Thymus (tissue), 11 donors: ENCODE measurements around the gene TSPAN17. TPM values are rescaled to one million over a fixed set of nuclear protein-coding genes. Genes with fewer than 3 reads are reported as not detected.

ENCODE experiments used
- DNase-seq, 9 donors: peaks; one replicate each; pipeline ENCODE4 v3.0.0-alpha.2; 2013; ENCODE audit warnings: low spot score in 9 of 9, low read depth in 6 of 9, missing footprints in 1 of 9
- H3K27ac ChIP-seq, 2 donors: one replicate each; pipeline ENCODE4 v1.5.1; 2013; ENCODE audit warnings: control low read depth in 1 of 2, low read depth in 1 of 2, low read length in 1 of 2, mild to moderate bottlenecking in 1 of 2, moderate library complexity in 1 of 2
- H3K27me3 ChIP-seq, 2 donors: one replicate each; pipeline ENCODE4 v1.5.1; 2013; ENCODE audit warnings: low read length in 1 of 2; ENCODE audit not compliant: control insufficient read depth in 2 of 2, insufficient read depth in 1 of 2
- H3K36me3 ChIP-seq, 2 donors: one replicate each; pipeline ENCODE4 v1.5.1; 2013; ENCODE audit warnings: low read length in 1 of 2, mild to moderate bottlenecking in 1 of 2, moderate library complexity in 1 of 2; ENCODE audit not compliant: control insufficient read depth in 2 of 2, insufficient read depth in 2 of 2
- H3K4me1 ChIP-seq, 2 donors: one replicate each; pipeline ENCODE4 v1.5.1; 2013; ENCODE audit warnings: low read length in 2 of 2; ENCODE audit not compliant: control insufficient read depth in 2 of 2, insufficient read depth in 2 of 2
- H3K4me3 ChIP-seq, 2 donors: one replicate each; pipeline ENCODE4 v1.5.1; 2013; ENCODE audit warnings: low read length in 2 of 2, control low read depth in 1 of 2, mild to moderate bottlenecking in 1 of 2
- H3K9me3 ChIP-seq, 2 donors: one replicate each; pipeline ENCODE4 v1.5.1; 2013; ENCODE audit warnings: low read length in 1 of 2, mild to moderate bottlenecking in 1 of 2; ENCODE audit not compliant: control insufficient read depth in 2 of 2, insufficient read depth in 1 of 2
- WGBS: extraction: QIAGEN DNeasy Blood & Tissue Kit; methylation state at CpG from one replicate; pipeline ENCODE4 v1.1.7; 2013; 5-methylcytosine and 5-hydroxymethylcytosine counted together
- polyA plus RNA-seq: library from polyadenylated mRNA; stranded (reverse); fragments of 200-250 nt; gene quantifications from one replicate; pipeline ENCODE4 v1.2.3, GENCODE V29; 2013
- total RNA-seq: library from RNA; stranded (reverse); fragments of 120-200 nt; gene quantifications from one replicate; pipeline ENCODE4 v1.2.4, GENCODE V29; 2013
- donor health status: healthy.

Gene TSPAN17
- total and polyA plus RNA-seq, 2 donors = 8.0 to 26.5 TPM

DNA sequence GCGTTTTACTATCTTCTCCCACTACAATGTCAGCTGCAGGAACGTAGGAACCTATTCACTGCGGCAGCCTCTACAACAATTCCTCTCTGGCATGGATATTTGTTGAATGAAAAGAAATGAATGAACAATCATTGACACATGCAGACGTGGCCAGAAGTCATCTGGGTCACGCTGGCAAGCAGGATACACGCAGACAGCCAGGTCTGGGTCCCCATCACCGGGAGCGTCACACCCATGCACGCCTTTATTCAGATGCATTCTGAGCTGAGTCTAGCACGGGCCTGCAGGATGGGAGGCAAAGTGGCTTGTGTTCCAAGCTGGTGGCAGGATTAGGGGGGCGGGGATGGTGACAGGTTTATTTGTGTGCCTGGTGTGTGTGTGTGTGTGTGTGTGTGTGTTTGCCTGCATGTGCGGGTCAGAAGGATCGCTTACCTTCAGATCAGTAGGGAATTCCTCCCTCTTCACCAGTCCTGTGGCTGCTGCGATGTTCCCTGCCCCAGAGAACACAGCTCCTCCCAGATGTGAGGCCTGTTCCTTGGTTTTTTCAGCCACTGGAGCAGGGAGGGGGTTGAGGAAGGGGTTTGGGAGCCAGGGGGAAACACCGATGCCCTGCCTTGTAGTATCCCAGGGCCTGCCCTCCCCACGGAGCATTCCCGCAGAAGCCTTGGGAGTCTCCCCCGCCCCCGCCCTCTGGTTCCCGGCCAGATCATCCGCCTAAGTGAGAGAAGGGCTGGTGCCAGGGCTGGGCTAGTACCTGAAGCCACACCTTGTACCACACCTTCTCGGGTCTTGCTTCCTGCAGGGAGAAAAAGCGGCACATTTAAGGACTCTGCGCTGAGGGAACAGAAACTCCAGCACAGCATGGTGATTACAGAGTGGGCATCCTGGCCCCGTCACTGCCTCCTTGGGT is 21.1 kb upstream of the TSPAN17 start:
- DNase-seq = no peak
- H3K27ac ChIP-seq = no peak overlapping the region
- H3K4me1 ChIP-seq = peaks cover 0 to 4% of the 10 kb centered on the region in 2 donors
- 55% methylated on average over 25 of the region's 25 CpGs for WGBS
- H3K36me3 ChIP-seq = no peaks in the 10 kb centered on the region
- peaks cover 40 to 87% of the 10 kb centered on the region in 2 donors for H3K27me3 ChIP-seq
- peaks cover 0 to 6% of the 10 kb centered on the region in 2 donors for H3K9me3 ChIP-seq
- no peak overlapping the region for H3K4me3 ChIP-seq

DNA sequence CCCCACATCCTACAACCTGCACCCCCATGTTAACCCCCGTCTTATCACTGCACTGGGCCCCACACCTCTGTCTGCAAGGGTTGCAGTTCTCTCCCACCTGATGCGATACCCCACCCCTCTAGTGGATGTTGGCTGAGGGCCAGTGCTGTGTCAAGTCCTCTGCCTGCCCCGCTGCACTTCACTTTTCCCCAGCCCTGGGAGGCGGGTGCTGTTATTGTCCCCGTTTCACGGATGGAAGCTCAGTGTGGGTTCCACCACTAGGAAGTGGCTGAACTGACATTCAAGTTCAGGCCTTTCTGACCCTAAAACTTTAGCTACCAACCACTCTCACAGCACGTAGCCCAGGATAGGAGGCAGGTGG is 20.4 kb upstream of the TSPAN17 start:
- H3K27ac ChIP-seq = no peak overlapping the region
- no peak for DNase-seq
- peaks cover 0 to 4% of the 10 kb centered on the region in 2 donors for H3K4me1 ChIP-seq
- H3K9me3 ChIP-seq = peaks cover 0 to 6% of the 10 kb centered on the region in 2 donors
- H3K27me3 ChIP-seq = peaks cover 41 to 87% of the 10 kb centered on the region in 2 donors
- H3K4me3 ChIP-seq = no peak overlapping the region
- 57% methylated on average over 7 of the region's 7 CpGs for WGBS
- no peaks in the 10 kb centered on the region for H3K36me3 ChIP-seq

DNA sequence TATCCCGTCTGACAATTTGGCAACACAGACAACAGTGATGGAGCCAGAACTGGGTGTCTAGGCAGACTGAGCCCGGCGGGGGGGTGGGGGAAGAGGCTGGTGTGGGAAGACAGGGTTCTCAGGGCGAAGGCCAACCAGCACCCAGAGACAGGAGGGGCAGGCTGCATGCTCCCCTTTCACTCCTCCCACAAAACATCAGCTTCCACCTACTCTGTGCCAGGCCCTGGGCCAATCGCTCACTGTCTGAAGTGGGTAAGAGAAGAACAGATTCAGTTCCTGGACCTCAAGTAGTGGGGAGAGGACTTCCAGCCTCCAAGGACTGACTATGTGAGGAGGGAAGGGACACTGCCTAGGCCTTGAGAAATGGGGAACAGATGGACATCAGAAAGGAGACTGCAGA is 19.7 kb upstream of the TSPAN17 start:
- Histone ChIP-seq H3K4me1 (peaks cover 0 to 4% of the 10 kb centered on the region in 2 donors), H3K4me3 (no peak overlapping the region), H3K9me3 (peaks cover 0 to 6% of the 10 kb centered on the region in 2 donors), H3K27ac (no peak overlapping the region), H3K36me3 (no peaks in the 10 kb centered on the region), H3K27me3 (peaks cover 46 to 90% of the 10 kb centered on the region in 2 donors)
- 93% methylated on average over 5 of the region's 5 CpGs for WGBS
- no peak for DNase-seq

DNA sequence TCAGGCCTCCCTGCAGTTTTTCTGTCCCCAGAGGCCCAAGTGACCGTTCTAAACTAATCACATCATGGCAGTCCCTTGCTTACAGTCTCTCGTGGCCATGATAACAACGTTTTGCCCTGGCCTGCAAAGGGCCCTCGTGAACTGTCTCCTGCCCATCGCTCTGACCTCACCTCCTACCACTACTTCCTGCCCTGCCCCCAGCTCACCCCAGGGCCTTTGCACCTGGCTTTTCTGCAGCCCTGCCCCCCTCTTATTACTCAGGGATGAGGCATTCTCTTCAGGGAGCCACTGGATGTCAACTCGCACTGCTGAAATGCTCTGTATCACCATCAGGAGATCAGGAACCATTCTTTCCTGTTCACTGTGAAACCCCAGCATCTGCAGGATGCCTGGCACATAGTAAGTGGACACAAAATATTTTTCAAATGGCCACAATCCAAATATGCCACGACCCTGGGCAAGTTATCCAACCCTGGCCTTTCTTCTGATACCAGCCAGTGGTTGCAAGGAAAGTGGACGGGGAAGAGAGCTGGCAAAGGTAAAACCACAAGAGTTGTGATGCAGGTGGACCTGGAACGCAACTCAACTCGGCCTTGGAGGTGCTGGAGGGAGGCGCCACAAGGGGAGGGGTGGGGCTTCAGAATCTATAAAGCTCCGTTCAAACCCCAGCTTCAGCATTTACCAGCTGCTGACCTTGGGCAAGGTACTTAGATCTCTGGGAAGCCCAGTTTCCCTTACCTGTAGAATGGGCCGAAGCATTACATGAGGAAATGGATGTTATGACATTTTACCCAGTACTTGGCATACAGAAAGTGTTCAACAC is 18.7 kb upstream of the TSPAN17 start:
- Histone ChIP-seq H3K27ac (no peak overlapping the region), H3K4me1 (peaks cover 0 to 4% of the 10 kb centered on the region in 2 donors), H3K9me3 (peaks cover 0 to 6% of the 10 kb centered on the region in 2 donors), H3K36me3 (no peaks in the 10 kb centered on the region), H3K27me3 (peaks cover 46 to 96% of the 10 kb centered on the region in 2 donors), H3K4me3 (no peak overlapping the region)
- 66% methylated on average over 13 of the region's 13 CpGs for WGBS
- DNase-seq = no peak

DNA sequence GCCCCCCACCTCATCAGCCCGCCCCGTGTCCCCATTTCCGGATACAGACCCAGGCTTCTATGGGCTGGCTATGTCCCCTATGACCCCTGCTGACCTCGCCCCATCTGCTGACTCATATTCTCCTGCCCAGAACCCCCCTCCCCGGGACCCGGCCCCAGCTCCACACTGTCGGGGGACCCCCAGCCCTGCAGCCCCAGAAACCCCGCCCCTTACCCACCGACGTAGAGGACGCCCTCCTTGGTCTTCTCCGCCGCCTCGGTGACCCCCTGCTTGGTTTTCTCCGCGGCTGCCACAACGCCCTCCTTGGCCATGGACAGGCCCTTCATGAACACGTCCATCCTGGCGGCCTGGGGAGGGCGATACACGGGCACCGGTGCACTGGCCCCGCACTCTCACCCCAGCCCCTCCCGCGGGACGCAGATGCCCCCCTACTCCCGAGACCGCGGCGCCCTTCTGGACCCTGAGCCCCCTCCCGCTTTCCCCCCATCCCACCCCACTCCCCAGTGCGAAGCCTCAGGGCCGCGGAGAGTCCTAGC is 17.9 kb upstream of the TSPAN17 start:
- H3K36me3 ChIP-seq = no peaks in the 10 kb centered on the region
- peaks cover 0 to 6% of the 10 kb centered on the region in 2 donors for H3K9me3 ChIP-seq
- peaks cover 46 to 97% of the 10 kb centered on the region in 2 donors for H3K27me3 ChIP-seq
- no peak overlapping the region for H3K27ac ChIP-seq
- peaks cover 0 to 4% of the 10 kb centered on the region in 2 donors for H3K4me1 ChIP-seq
- DNase-seq = no peak
- 11% methylated on average over 34 of the region's 34 CpGs for WGBS
- no peak overlapping the region for H3K4me3 ChIP-seq

DNA sequence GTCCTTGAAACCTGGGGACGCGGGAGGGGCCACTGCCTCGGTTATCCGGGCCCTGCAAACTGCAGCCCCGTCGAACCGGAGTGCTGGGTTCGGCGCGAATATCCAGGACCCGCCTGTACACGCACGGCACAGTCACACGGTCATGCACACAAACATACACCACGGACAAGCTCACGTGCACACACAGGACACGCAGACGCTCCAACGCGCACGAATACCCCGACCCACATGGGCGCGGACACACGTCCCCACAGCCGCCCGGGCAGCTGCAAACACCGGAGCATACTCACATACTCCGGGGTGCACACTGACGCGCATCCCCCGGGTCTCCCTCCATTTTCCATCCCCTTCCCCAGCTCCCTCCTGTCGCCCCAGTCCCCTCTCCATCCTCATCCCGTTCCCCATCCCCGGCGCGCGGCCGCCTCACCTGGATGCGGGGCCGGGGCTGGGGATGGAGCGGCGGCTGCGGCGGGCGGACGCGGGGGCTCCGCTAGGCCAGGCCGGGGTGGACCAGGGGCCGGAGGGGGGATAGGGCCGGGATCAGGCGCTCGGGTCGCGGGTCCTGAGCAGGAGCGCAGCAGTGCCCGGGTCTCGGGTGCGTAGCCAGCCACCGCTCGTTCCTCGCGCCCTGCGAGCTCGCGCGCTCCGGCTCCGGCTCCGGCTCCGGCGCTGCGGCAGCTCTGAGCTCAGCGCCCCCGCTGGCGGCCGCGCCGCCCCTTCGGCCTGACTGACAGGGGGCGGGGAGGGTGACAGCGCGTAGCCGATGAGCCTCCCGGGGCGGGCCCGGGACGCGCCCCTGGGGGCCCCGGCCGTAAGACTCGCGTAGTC is 17.2 kb upstream of the TSPAN17 start, which contains the start of the genes EIF4E1B and SNCB:
Gene EIF4E1B, plus strand, starts transcription at position 823 of the 828 bp plus-strand sequence. CDS start 12,113 bp downstream, outside the sequence.
Gene SNCB, minus strand, starts transcription at position 682 of the 828 bp plus-strand sequence. CDS start 880 bp downstream, outside the sequence.
- Histone ChIP-seq H3K4me3 (peak within 1 kb of the TSS in 1 of 2 donors; percentile 18), H3K4me1 (peaks cover 0 to 4% of the 10 kb centered on the region in 2 donors), H3K36me3 (no peaks in the 10 kb centered on the region), H3K9me3 (peaks cover 0 to 6% of the 10 kb centered on the region in 2 donors), H3K27ac (no peak within 1 kb of the TSS), H3K27me3 (peaks cover 48 to 97% of the 10 kb centered on the region in 2 donors)
- 2% methylated on average over 94 of the region's 94 CpGs for WGBS
- peak in 3 of 9 donors; percentile 28 to 49 (median 37) for DNase-seq

DNA sequence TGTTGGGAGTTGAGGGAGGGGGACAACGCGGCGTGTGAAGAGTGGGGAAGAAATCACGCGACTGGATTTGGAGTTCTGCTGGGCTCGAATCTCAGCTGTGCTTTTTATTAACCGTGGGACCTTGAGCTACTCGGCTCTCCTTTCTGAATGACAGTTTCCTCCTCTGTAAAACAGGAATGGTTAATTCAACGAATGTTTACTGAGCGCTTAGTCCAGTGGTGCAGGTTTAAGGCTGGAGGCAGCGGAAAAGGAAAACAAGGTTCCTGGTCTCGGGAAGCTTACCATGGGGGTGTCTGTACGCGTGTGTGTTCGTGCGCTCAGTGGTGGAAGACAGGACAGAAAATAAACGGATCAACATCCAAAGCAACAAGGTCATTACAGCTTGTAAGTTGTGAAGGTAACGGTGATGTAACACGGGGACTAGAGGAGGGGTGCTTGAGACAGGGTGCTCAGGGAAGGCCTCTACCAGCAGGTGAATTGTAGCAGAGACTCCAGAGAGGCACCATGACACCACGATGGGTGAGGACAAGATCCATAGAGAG is 16.5 kb upstream of the TSPAN17 start:
- peaks cover 48 to 96% of the 10 kb centered on the region in 2 donors for H3K27me3 ChIP-seq

More for the DNA sequence above, 16.5 kb upstream of the TSPAN17 start:
- Histone ChIP-seq H3K27ac (no peak overlapping the region), H3K4me3 (peak overlapping the region in 1 of 2 donors; percentile 18), H3K9me3 (peaks cover 0 to 6% of the 10 kb centered on the region in 2 donors), H3K36me3 (no peaks in the 10 kb centered on the region), H3K4me1 (peaks cover 0 to 4% of the 10 kb centered on the region in 2 donors)
- WGBS = 10% methylated on average over 20 of the region's 20 CpGs
- DNase-seq = no peak
